ENCODE data around the gene AUTS2.

DNA sequence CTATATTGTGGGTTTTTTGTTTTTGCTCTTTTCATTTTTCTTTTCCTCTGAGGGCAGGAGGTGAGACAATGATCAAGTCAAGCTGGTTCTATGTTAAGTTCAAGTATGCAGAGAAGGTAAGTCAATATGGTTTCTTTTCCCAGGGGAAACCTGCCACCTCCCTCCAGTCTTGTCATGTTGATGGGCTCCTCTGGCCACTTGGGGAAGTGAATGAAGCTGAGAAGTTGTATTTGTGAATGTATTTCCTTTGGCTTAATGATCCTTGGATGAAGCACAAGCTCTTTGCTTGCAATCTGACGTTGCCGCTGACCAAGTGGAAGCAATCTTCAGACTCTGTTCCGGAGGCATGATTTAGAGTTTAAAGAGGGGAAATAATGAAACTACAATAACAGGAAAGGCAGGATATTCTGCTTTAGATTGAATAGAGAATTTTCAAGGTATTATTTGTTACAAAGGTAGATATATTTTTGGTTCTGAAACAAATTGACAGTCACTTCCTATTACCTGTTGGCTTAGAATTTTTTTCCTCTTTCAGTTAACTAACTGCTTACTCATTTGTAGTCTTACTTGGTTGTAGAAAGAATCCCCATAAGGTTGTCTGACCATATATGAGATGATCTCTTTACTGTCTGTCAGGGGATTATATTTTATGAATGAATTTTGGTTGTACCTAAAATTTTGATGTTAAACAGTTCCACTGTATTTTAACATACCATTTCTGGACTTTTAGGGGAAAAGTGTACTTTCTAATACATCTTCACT is 369.6 kb downstream of the AUTS2 start:
- TF ChIP-seq, protein P1, sequence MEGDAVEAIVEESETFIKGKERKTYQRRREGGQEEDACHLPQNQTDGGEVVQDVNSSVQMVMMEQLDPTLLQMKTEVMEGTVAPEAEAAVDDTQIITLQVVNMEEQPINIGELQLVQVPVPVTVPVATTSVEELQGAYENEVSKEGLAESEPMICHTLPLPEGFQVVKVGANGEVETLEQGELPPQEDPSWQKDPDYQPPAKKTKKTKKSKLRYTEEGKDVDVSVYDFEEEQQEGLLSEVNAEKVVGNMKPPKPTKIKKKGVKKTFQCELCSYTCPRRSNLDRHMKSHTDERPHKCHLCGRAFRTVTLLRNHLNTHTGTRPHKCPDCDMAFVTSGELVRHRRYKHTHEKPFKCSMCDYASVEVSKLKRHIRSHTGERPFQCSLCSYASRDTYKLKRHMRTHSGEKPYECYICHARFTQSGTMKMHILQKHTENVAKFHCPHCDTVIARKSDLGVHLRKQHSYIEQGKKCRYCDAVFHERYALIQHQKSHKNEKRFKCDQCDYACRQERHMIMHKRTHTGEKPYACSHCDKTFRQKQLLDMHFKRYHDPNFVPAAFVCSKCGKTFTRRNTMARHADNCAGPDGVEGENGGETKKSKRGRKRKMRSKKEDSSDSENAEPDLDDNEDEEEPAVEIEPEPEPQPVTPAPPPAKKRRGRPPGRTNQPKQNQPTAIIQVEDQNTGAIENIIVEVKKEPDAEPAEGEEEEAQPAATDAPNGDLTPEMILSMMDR (IDR thresholded peaks at IDR 0.05): peak in 1 of 12 donors; percentile 6
- no peak for TF ChIP-seq POLR2A (IDR thresholded peaks at IDR 0.05)
